ENCODE results near the gene RPL27. TPM values are rescaled to one million over a fixed set of nuclear protein-coding genes. Genes with fewer than 3 reads are reported as not detected.

The RPL27 gene
- total and polyA plus RNA-seq, 2 of the 8 experiments (the other 6 are each of a cell fraction or from before 2014, with no cell fraction given): 1,415 to 3,779 TPM

GRCh38 chr17:42992872-42993271 lies 5.3 kb upstream of the RPL27 start:
- POLR2A ChIA-PET (ENCODE audit: partially characterized antibody): interaction anchor here (1.5 kb wide), 1 partner anchor 9 kb away, joined by 6 read pairs; no protein-coding TSS in a partner anchor
- no peaks in the 10 kb centered on the region for H3K27me3 ChIP-seq (replicated peaks in 1 of 4; ENCODE audit: control insufficient read depth in 3 of 4, extremely low read depth in 1 of 4, insufficient read depth in 3 of 4, low read length in 3 of 4)
- no peak overlapping the region for H2BK5ac ChIP-seq (ENCODE audit: low read depth, low read length)
- H3K4ac ChIP-seq (replicated peaks; ENCODE audit: insufficient read length, low read depth, low read length): no peak overlapping the region
- H2BK120ac ChIP-seq (replicated peaks; ENCODE audit: low read depth, low read length): no peak overlapping the region
- no peaks in the 10 kb centered on the region for H3K9me3 ChIP-seq (ENCODE audit: insufficient read depth in 2 of 2, low read depth in 1 of 2, low read length in 1 of 2)
- no peak overlapping the region for H4K91ac ChIP-seq (replicated peaks; ENCODE audit: insufficient read length, low read length)
- no peak overlapping the region for H4K8ac ChIP-seq (ENCODE audit: extremely low read depth, insufficient read depth, low read length)
- H3K4me1 ChIP-seq (replicated peaks in 1 of 4; ENCODE audit: control insufficient read depth in 3 of 4, insufficient read depth in 4 of 4, low read length in 3 of 4): peaks cover 0 to 6% (median 0%) of the 10 kb centered on the region in 4 experiments; a peak in 2 of 7 replicates
- no peak overlapping the region for H3K18ac ChIP-seq (ENCODE audit: extremely low read depth, low read length)
- H3K4me2 ChIP-seq (ENCODE audit: insufficient read depth in 1 of 2, low read depth in 2 of 2, low read length in 2 of 2): no peak overlapping the region
- no peaks in the 10 kb centered on the region for H3K79me1 ChIP-seq (ENCODE audit: low read depth, low read length)
- no peak overlapping the region for H2AK5ac ChIP-seq (ENCODE audit: low read depth, low read length)
- no peak for DNase-seq (ENCODE audit: low read depth in 1 of 2, low spot score in 2 of 2)
- 94% methylated on average over 5 of the region's 5 CpGs; no CpG with 5 or more reads in 1 of the 2 experiments for WGBS, 2 experiments (ENCODE audit: extremely low coverage in 1 of 2, insufficient coverage in 1 of 2, insufficient read length in 1 of 2, insufficient replicate concordance in 2 of 2, low coverage in 1 of 2, low lambda C conversion rate in 2 of 2, missing lambda C conversion rate in 1 of 2)
- no peak overlapping the region for H3K23ac ChIP-seq (ENCODE audit: insufficient read length)
- H4K5ac ChIP-seq (ENCODE audit: insufficient read length, low read depth, low read length): no peak overlapping the region
- no peak overlapping the region for H3K27ac ChIP-seq (ENCODE audit: low read depth, low read length)
- no peak overlapping the region for H2AFZ ChIP-seq (ENCODE audit: low read length)
- H2BK12ac ChIP-seq (ENCODE audit: low read depth, low read length): no peak overlapping the region
- no peak overlapping the region for H3K9ac ChIP-seq (replicated peaks in 1 of 4; ENCODE audit: extremely low read depth in 1 of 4, low read depth in 3 of 4, low read length in 3 of 4)
- no peak overlapping the region for H3K4me3 ChIP-seq (ENCODE audit: extremely low read depth in 1 of 4, insufficient read depth in 2 of 4, low read depth in 3 of 4, low read length in 4 of 4)
- peaks cover 17 to 37% (median 30%) of the 10 kb centered on the region in 4 experiments; a peak in 6 of 8 replicates for H3K36me3 ChIP-seq (ENCODE audit: control insufficient read depth in 2 of 4, insufficient read depth in 4 of 4, low read length in 3 of 4)
- H3K79me2 ChIP-seq (ENCODE audit: control insufficient read depth in 1 of 2, insufficient read depth in 2 of 2, low read length in 2 of 2): no peaks in the 10 kb centered on the region
- CTCF ChIA-PET (ENCODE audit: partially characterized antibody): no interaction called here
- TF ChIP-seq YY1 (IDR thresholded peaks at IDR 0.05; ENCODE audit: low read depth, low read length) (no peak), HDAC2 (IDR thresholded peaks at IDR 0.05; ENCODE audit: borderline replicate concordance in 1 of 2, low read depth in 2 of 2, low read length in 2 of 2) (no peak), JUN (IDR thresholded peaks at IDR 0.05; ENCODE audit: low read depth, low read length) (no peak), SP1 (IDR thresholded peaks at IDR 0.05; ENCODE audit: low read depth, low read length) (no peak)
- no peak overlapping the region for H3K14ac ChIP-seq (ENCODE audit: insufficient read length)
- no peak overlapping the region for H3K56ac ChIP-seq (replicated peaks; ENCODE audit: insufficient read length, low read depth, low read length)
- no peak overlapping the region for H2BK20ac ChIP-seq (ENCODE audit: low read length)
- peaks cover 0 to 6% of the 10 kb centered on the region in 2 experiments for H4K20me1 ChIP-seq (replicated peaks in 1 of 2; ENCODE audit: control insufficient read depth in 1 of 2, insufficient read depth in 2 of 2, low read length in 2 of 2)
- H2BK15ac ChIP-seq (ENCODE audit: low read length): no peak overlapping the region
- no peak for FAIRE-seq
- no peaks in the 10 kb centered on the region for H3K23me2 ChIP-seq (ENCODE audit: low read depth, low read length)

Measured in H1 (cell line).